Measurements from ENCODE around the gene ARAP2.

DNA sequence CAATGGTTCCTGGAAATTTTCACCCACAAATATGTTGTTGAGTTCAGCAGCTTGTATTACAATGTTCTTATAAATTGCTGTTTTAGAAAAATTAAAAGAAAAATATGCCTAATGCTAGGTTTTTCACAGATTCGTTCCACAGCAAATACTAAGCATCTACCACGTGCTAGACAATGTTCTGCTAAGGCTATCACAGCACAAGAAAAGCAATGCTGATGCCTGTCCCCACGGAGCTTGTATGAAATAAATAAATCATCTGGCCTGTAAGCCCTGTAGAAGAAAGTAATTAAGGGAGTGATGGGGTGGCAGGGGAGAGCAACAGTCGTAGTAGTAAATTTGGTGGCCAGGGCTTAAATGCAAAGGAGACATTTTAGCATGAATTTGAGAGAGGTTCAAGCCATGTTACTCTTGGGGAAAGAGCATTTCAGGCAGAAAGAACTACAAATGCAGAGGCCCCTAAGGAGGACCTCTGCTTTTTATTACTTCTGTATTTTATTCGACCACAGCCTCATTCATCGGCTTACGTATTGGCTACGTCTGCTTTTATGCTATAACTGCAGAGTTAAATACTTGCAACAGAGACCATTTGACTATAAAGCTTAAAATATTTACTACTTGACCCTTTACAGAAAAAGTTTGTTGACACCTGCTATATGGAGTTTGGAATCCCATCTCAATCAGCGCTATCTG lies 36.3 kb downstream of the ARAP2 start:
- TF ChIP-seq, protein P1, sequence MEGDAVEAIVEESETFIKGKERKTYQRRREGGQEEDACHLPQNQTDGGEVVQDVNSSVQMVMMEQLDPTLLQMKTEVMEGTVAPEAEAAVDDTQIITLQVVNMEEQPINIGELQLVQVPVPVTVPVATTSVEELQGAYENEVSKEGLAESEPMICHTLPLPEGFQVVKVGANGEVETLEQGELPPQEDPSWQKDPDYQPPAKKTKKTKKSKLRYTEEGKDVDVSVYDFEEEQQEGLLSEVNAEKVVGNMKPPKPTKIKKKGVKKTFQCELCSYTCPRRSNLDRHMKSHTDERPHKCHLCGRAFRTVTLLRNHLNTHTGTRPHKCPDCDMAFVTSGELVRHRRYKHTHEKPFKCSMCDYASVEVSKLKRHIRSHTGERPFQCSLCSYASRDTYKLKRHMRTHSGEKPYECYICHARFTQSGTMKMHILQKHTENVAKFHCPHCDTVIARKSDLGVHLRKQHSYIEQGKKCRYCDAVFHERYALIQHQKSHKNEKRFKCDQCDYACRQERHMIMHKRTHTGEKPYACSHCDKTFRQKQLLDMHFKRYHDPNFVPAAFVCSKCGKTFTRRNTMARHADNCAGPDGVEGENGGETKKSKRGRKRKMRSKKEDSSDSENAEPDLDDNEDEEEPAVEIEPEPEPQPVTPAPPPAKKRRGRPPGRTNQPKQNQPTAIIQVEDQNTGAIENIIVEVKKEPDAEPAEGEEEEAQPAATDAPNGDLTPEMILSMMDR (IDR thresholded peaks at IDR 0.05; ENCODE audit: poor library complexity), result no peak
- TF ChIP-seq EZH2 (IDR thresholded peaks at IDR 0.05; ENCODE audit: borderline replicate concordance) (no peak), EZH2phosphoT487 (IDR thresholded peaks at IDR 0.05; ENCODE audit: low read depth, severe bottlenecking, unreplicated experiment) (no peak)
